Measurements from ENCODE around the gene GALM. TPM values are rescaled to one million over a fixed set of nuclear protein-coding genes. Genes with fewer than 3 reads are reported as not detected.

Gene GALM
- total and polyA plus RNA-seq, 2 donors from 2014 or later = 17.9 to 79.9 TPM

DNA sequence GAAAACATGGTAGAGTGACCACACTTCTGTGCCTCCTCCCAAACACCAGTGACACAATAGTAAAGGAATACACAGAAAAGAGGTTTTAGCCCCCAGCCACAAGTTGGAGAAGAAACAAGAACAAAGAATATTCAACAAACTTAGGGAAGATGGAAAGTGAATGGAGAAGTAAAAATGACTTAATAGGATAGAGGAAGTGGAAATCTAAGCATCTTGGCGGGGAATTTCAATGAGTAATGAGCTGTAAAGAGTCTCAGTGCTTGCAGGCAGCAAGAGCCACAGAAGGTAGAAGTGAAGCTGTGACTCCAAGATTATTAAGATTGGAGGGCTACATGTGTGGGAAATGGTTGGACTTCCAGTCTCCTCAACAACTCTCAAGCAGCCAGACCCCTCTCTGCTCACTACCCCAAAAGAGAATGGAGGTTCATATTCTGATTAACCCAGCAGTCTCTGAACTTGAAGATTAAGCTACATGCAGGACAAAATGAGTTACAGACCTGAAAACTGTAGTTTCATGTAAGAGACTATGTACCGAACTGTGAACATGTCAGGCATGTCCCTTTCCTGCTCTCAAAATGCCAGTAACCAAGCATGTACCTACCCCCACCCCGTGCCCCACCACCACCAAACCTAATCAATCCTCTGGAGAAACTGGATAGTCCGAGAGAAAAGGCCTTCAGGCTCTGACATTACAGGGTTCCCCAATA lies 46.3 kb upstream of the GALM start:
- Histone ChIP-seq H3K9ac (ENCODE audit: low read length in 3 of 3) (no peak overlapping the region), H3K27ac (ENCODE audit: low read depth in 2 of 2, low read length in 2 of 2) (no peak overlapping the region), H3K4me1 (ENCODE audit: control insufficient read depth in 2 of 3, insufficient read depth in 2 of 3, low read depth in 1 of 3, low read length in 3 of 3) (peaks cover 0 to 2% (median 0%) of the 10 kb centered on the region in 3 donors), H3K4me3 (ENCODE audit: low read length in 3 of 3) (no peak overlapping the region), H3K9me3 (ENCODE audit: control insufficient read depth in 2 of 3, insufficient read depth in 1 of 3, low read length in 3 of 3) (no peaks in the 10 kb centered on the region), H3K36me3 (ENCODE audit: control insufficient read depth in 2 of 3, insufficient read depth in 3 of 3, low read length in 3 of 3) (no peaks in the 10 kb centered on the region), H3K27me3 (ENCODE audit: control insufficient read depth, insufficient read depth, low read length) (no peaks in the 10 kb centered on the region)
- DNase-seq (peak in 2 of 5 donors; percentile 49 to 62), FAIRE-seq (no peak)
- intact Hi-C loops (cut with DNase I) = no loop called here
- TF ChIP-seq, protein P1, sequence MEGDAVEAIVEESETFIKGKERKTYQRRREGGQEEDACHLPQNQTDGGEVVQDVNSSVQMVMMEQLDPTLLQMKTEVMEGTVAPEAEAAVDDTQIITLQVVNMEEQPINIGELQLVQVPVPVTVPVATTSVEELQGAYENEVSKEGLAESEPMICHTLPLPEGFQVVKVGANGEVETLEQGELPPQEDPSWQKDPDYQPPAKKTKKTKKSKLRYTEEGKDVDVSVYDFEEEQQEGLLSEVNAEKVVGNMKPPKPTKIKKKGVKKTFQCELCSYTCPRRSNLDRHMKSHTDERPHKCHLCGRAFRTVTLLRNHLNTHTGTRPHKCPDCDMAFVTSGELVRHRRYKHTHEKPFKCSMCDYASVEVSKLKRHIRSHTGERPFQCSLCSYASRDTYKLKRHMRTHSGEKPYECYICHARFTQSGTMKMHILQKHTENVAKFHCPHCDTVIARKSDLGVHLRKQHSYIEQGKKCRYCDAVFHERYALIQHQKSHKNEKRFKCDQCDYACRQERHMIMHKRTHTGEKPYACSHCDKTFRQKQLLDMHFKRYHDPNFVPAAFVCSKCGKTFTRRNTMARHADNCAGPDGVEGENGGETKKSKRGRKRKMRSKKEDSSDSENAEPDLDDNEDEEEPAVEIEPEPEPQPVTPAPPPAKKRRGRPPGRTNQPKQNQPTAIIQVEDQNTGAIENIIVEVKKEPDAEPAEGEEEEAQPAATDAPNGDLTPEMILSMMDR (IDR thresholded peaks at IDR 0.05; ENCODE audit: borderline replicate concordance, extremely low read depth, insufficient read depth) = no peak

DNA sequence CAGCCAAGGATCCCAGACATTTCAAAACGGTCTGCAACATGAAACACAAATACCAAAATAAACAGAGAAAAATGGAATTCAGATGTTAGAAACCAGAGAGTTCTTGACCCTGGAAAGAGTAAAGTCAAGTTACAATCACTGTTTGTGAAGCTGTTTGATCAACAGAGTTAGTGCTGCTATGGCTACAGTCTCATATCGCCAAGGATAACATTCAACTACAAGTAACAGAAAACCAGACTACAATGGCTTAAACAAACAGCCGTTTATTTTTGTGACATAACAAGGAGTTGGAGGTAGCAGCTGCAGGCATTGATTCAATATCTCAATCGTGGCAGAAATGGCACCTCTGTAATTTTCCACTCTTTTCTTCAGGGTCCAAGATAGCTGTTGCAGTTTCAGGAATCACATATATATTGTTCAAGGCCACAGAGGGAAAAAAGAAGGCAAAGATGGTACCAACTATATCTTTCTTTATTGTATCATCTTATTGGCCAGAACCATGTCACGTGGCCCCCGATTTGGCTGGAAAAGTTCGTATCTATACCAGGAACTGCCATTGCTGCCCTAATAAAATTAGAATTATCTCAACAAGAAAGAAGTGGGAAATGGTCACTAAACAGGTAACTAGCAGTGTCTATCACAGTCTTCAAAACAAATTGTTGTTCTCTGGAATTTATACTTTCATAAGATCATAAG lies 45.5 kb upstream of the GALM start:
- Histone ChIP-seq H3K9me3 (ENCODE audit: control insufficient read depth in 2 of 3, insufficient read depth in 1 of 3, low read length in 3 of 3) (no peaks in the 10 kb centered on the region), H3K36me3 (ENCODE audit: control insufficient read depth in 2 of 3, insufficient read depth in 3 of 3, low read length in 3 of 3) (no peaks in the 10 kb centered on the region), H3K4me3 (ENCODE audit: low read length in 3 of 3) (no peak overlapping the region), H3K9ac (ENCODE audit: low read length in 3 of 3) (no peak overlapping the region), H3K27me3 (ENCODE audit: control insufficient read depth, insufficient read depth, low read length) (no peaks in the 10 kb centered on the region), H3K4me1 (ENCODE audit: control insufficient read depth in 2 of 3, insufficient read depth in 2 of 3, low read depth in 1 of 3, low read length in 3 of 3) (peaks cover 0 to 2% (median 0%) of the 10 kb centered on the region in 3 donors), H3K27ac (ENCODE audit: low read depth in 2 of 2, low read length in 2 of 2) (no peak overlapping the region)
- TF ChIP-seq, protein P1 (IDR thresholded peaks at IDR 0.05; ENCODE audit: borderline replicate concordance, extremely low read depth, insufficient read depth) = no peak
- intact Hi-C loops (cut with DNase I) = no loop called here
- FAIRE-seq = no peak
- DNase-seq = peak in 3 of 5 donors; percentile 41 to 87 (median 79)

DNA sequence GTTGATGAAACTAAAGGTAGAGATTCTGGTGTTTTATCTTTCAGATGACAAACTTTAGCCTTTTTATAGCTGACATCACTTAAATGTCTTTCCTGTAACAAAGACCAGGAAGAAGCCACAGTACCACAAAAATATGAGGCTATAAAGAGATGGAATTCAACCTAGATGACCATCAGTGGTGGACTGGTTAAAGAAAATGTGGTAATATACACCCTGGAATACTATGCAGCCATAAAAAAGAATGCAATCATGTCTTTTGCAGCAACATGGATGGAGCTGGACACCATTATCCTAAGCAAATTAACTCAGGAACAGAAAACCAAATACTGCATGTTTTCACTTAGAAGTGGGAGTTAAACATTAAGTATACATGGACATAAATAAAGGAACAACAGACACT lies 44.9 kb upstream of the GALM start:
- Histone ChIP-seq H3K4me1 (ENCODE audit: control insufficient read depth in 2 of 3, insufficient read depth in 2 of 3, low read depth in 1 of 3, low read length in 3 of 3) (peaks cover 0 to 2% (median 0%) of the 10 kb centered on the region in 3 donors), H3K27ac (ENCODE audit: low read depth in 2 of 2, low read length in 2 of 2) (no peak overlapping the region), H3K4me3 (ENCODE audit: low read length in 3 of 3) (no peak overlapping the region), H3K36me3 (ENCODE audit: control insufficient read depth in 2 of 3, insufficient read depth in 3 of 3, low read length in 3 of 3) (no peaks in the 10 kb centered on the region), H3K27me3 (ENCODE audit: control insufficient read depth, insufficient read depth, low read length) (no peaks in the 10 kb centered on the region), H3K9ac (ENCODE audit: low read length in 3 of 3) (no peak overlapping the region), H3K9me3 (ENCODE audit: control insufficient read depth in 2 of 3, insufficient read depth in 1 of 3, low read length in 3 of 3) (no peaks in the 10 kb centered on the region)
- no peak for FAIRE-seq
- TF ChIP-seq, protein P1 (IDR thresholded peaks at IDR 0.05; ENCODE audit: borderline replicate concordance, extremely low read depth, insufficient read depth) = no peak
- intact Hi-C loops (cut with DNase I) = no loop called here
- no peak for DNase-seq
